ENCODE data around the gene AMPD3.

DNA sequence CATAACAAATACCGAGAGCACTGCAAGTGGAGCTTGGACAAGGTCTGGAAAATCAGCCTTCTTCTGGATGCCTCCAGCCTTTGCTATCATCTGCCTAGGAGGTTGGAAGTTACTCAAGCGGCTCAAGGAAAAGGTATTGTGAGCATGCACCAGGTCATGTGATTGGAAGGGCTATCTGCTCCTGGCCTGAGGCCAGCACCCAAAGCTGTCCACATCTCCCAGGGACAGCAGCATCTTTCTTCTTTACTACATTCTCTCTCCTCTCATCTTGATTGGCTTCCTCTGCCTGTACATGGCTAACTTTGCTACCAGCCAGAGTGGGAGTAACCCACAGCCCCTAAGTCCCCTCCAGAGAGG lies 44.2 kb upstream of the AMPD3 start:
- TF ChIP-seq, protein P1, sequence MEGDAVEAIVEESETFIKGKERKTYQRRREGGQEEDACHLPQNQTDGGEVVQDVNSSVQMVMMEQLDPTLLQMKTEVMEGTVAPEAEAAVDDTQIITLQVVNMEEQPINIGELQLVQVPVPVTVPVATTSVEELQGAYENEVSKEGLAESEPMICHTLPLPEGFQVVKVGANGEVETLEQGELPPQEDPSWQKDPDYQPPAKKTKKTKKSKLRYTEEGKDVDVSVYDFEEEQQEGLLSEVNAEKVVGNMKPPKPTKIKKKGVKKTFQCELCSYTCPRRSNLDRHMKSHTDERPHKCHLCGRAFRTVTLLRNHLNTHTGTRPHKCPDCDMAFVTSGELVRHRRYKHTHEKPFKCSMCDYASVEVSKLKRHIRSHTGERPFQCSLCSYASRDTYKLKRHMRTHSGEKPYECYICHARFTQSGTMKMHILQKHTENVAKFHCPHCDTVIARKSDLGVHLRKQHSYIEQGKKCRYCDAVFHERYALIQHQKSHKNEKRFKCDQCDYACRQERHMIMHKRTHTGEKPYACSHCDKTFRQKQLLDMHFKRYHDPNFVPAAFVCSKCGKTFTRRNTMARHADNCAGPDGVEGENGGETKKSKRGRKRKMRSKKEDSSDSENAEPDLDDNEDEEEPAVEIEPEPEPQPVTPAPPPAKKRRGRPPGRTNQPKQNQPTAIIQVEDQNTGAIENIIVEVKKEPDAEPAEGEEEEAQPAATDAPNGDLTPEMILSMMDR (IDR thresholded peaks at IDR 0.05): no peak
- TF ChIP-seq, protein P2, sequence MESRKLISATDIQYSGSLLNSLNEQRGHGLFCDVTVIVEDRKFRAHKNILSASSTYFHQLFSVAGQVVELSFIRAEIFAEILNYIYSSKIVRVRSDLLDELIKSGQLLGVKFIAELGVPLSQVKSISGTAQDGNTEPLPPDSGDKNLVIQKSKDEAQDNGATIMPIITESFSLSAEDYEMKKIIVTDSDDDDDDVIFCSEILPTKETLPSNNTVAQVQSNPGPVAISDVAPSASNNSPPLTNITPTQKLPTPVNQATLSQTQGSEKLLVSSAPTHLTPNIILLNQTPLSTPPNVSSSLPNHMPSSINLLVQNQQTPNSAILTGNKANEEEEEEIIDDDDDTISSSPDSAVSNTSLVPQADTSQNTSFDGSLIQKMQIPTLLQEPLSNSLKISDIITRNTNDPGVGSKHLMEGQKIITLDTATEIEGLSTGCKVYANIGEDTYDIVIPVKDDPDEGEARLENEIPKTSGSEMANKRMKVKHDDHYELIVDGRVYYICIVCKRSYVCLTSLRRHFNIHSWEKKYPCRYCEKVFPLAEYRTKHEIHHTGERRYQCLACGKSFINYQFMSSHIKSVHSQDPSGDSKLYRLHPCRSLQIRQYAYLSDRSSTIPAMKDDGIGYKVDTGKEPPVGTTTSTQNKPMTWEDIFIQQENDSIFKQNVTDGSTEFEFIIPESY (IDR thresholded peaks at IDR 0.05; ENCODE audit: borderline replicate concordance, low read depth): no peak
